Nephron (organoid): ENCODE results near the gene SLC1A5.
A peak's percentile ranks its signal among the peaks of the same experiment; 100 is the strongest.

Experiments used
- H3K27ac Mint-ChIP-seq, 3 experiments: 2 replicates each; pipeline ENCODE4 v1.8.0; 2020; ENCODE audit warnings: mixed read lengths in 3 of 3, mild to moderate bottlenecking in 2 of 3, moderate library complexity in 1 of 3
- H3K27me3 Mint-ChIP-seq: 2 replicates; pipeline ENCODE4 v1.8.0; 2021; ENCODE audit warnings: low read depth, mild to moderate bottlenecking, moderate library complexity, mixed read lengths
- H3K36me3 Mint-ChIP-seq: 2 replicates; pipeline ENCODE4 v1.8.0; 2020; ENCODE audit warnings: low read depth, mixed read lengths
- H3K4me1 Mint-ChIP-seq: 2 replicates; pipeline ENCODE4 v1.8.0; 2020; ENCODE audit warnings: mixed read lengths
- H3K4me3 Mint-ChIP-seq, 3 experiments: 2 replicates each; pipeline ENCODE4 v1.8.0; 2020; ENCODE audit warnings: mild to moderate bottlenecking in 3 of 3, mixed read lengths in 3 of 3, moderate library complexity in 2 of 3
- H3K9me3 Mint-ChIP-seq: 2 replicates; pipeline ENCODE4 v1.8.0; 2020; ENCODE audit warnings: mixed read lengths
- CTCF ChIP-seq, 3 experiments: fragments of 200-600 bp; sonication (generic); IDR thresholded peaks; one replicate each; pipeline ENCODE4 v1.5.0; 2021; ENCODE audit warnings: antibody characterized with exemption in 3 of 3; ENCODE audit not compliant: unreplicated experiment in 3 of 3

SLC1A5 gene

GRCh38 chr19:46803555-46803954, 15.2 kb upstream of the SLC1A5 start:
- no peak for TF ChIP-seq CTCF (IDR thresholded peaks at IDR 0.05; ENCODE audit: unreplicated experiment in 3 of 3)
- Mint-ChIP-seq H3K27ac (peak overlapping the region in 1 of 3 experiments; percentile 53), H3K4me1 (peaks cover 1% of the 10 kb centered on the region), H3K27me3 (no peaks in the 10 kb centered on the region), H3K4me3 (no peak overlapping the region), H3K9me3 (no peaks in the 10 kb centered on the region), H3K36me3 (no peaks in the 10 kb centered on the region)

GRCh38 chr19:46802152-46802551, 13.8 kb upstream of the SLC1A5 start:
- Mint-ChIP-seq H3K4me3 (no peak overlapping the region), H3K9me3 (no peaks in the 10 kb centered on the region), H3K36me3 (no peaks in the 10 kb centered on the region), H3K4me1 (peaks cover 5% of the 10 kb centered on the region), H3K27ac (no peak overlapping the region), H3K27me3 (no peaks in the 10 kb centered on the region)
- TF ChIP-seq CTCF (IDR thresholded peaks at IDR 0.05; ENCODE audit: unreplicated experiment in 3 of 3): no peak

GRCh38 chr19:46798713-46799112, 10.3 kb upstream of the SLC1A5 start:
- no peak overlapping the region for H3K4me3 Mint-ChIP-seq
- no peaks in the 10 kb centered on the region for H3K36me3 Mint-ChIP-seq
- H3K9me3 Mint-ChIP-seq: no peaks in the 10 kb centered on the region
- H3K4me1 Mint-ChIP-seq: peaks cover 15% of the 10 kb centered on the region
- no peak overlapping the region for H3K27ac Mint-ChIP-seq
- no peaks in the 10 kb centered on the region for H3K27me3 Mint-ChIP-seq
- no peak for TF ChIP-seq CTCF (IDR thresholded peaks at IDR 0.05; ENCODE audit: unreplicated experiment in 3 of 3)

GRCh38 chr19:46797881-46798280, 9.5 kb upstream of the SLC1A5 start:
- H3K27ac Mint-ChIP-seq: no peak overlapping the region
- H3K9me3 Mint-ChIP-seq: no peaks in the 10 kb centered on the region

GRCh38 chr19:46791944-46792343, 3.5 kb upstream of the SLC1A5 start:
- no peak overlapping the region for H3K4me3 Mint-ChIP-seq
- peak overlapping the region in 2 of 3 experiments; percentile 23 to 47 for H3K27ac Mint-ChIP-seq
- no peak for TF ChIP-seq CTCF (IDR thresholded peaks at IDR 0.05; ENCODE audit: unreplicated experiment in 3 of 3)
- no peaks in the 10 kb centered on the region for H3K36me3 Mint-ChIP-seq
- H3K4me1 Mint-ChIP-seq: peaks cover 26% of the 10 kb centered on the region
- H3K27me3 Mint-ChIP-seq: peaks cover 3% of the 10 kb centered on the region
- H3K9me3 Mint-ChIP-seq: no peaks in the 10 kb centered on the region

More at GRCh38 chr19:46797881-46798280, 9.5 kb upstream of the SLC1A5 start:
- H3K27me3 Mint-ChIP-seq: no peaks in the 10 kb centered on the region
- no peak overlapping the region for H3K4me3 Mint-ChIP-seq
- no peak for TF ChIP-seq CTCF (IDR thresholded peaks at IDR 0.05; ENCODE audit: unreplicated experiment in 3 of 3)
- no peaks in the 10 kb centered on the region for H3K36me3 Mint-ChIP-seq
- H3K4me1 Mint-ChIP-seq: peaks cover 19% of the 10 kb centered on the region

- H3K9me3 Mint-ChIP-seq: no peaks in the 10 kb centered on the region
These were observed 977 bp upstream of the SLC1A5 start for GRCh38 chr19:46789371-46789770.

More at GRCh38 chr19:46789371-46789770, 977 bp upstream of the SLC1A5 start:
- Mint-ChIP-seq H3K4me1 (peaks cover 39% of the 10 kb centered on the region), H3K27ac (no peak overlapping the region), H3K27me3 (peaks cover 6% of the 10 kb centered on the region), H3K4me3 (peak overlapping the region; percentile 14 to 64 (median 39)), H3K36me3 (no peaks in the 10 kb centered on the region)
- no peak for TF ChIP-seq CTCF (IDR thresholded peaks at IDR 0.05; ENCODE audit: unreplicated experiment in 3 of 3)
